ENCODE results near the gene CCNDBP1. TPM values are rescaled to one million over a fixed set of nuclear protein-coding genes. Genes with fewer than 3 reads are reported as not detected.

The CCNDBP1 gene, protein sequence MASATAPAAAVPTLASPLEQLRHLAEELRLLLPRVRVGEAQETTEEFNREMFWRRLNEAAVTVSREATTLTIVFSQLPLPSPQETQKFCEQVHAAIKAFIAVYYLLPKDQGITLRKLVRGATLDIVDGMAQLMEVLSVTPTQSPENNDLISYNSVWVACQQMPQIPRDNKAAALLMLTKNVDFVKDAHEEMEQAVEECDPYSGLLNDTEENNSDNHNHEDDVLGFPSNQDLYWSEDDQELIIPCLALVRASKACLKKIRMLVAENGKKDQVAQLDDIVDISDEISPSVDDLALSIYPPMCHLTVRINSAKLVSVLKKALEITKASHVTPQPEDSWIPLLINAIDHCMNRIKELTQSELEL
- 23.4 to 31.0 TPM (median 25.4 TPM) in 5 replicates for total RNA-seq (2022; extraction: Qiagen RNA extraction; ENCODE audit: low read depth)

DNA sequence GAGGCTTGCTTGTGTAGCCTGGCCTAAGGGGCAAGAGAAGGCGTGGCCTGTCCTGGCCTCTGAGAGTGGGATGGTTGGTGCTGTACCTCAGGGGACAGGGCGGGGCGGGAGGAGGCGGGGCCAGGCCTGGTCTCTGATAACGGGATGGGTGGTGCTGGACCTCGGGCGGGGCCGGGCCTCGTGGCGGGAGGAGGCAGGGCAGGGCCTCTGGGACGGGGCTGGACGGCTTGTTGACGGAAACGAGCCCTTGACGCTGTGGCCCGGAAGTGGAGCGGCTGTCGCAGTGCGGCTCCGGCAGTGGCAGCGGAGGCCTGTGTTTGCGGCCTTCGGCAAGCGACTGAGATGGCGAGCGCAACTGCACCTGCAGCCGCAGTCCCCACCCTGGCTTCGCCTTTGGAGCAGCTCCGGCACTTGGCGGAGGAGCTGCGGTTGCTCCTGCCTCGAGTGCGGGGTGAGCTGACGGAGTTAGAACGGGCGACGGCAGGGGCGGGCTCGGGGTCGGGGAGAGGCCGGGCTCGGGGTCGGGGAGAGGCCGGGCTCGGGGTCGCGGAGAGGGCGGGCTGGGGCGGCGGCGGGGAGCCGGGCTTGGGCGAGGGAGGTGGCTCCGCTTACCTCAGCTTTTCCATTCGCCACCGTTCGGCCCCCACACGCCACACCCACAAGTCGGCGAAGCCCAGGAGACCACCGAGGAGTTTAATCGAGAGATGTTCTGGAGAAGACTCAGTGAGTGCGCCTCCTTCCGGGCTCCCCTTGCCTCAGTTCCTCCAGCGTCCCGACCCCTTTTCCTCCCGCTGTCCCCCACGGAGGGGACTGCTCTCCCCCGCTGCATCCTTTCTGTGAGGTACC is at the start of gene CCNDBP1:
Gene CCNDBP1, plus strand, starts transcription at position 247 of the 846 bp plus-strand sequence. Its CDS starts 96 bp downstream, at position 343.

DNA sequence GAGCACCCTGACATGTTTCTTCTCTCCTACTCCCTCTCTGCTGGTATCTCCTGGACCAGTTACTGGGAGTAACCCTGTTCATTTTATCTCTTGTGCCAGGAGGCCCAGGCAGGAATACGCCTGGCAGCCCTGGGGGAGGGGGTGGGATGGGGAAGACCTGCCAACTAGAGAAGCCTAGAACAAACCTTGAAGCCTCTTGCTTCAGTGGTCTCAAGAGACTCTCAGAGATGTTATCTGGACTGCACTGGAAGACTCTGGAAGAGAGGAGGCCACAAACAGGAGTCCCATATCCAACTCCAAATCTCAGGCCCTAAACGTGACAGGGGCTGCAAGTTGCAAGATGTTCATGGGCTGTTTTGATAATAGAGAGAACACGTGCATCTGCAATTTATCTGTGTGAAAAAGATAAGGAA is 35.8 kb downstream of the CCNDBP1 start, which contains the start of gene EPB42:
Gene EPB42, minus strand, starts transcription at position 28 of the 413 bp plus-strand sequence. CDS start 193 bp downstream, outside the sequence.

Other genes with a start within 250 kb of the CCNDBP1 start
- 4.3 to 5.5 TPM (median 4.4 TPM) in 5 replicates for gene UBR1, start 79.4 kb upstream of the CCNDBP1 start, total RNA-seq (2022; extraction: Qiagen RNA extraction; ENCODE audit: low read depth)
- 5.8 to 9.7 TPM (median 8.0 TPM) in 5 replicates for gene TMEM62, start 51.8 kb upstream of the CCNDBP1 start, total RNA-seq (2022; extraction: Qiagen RNA extraction; ENCODE audit: low read depth)
- not detected in 5 replicates for gene EPB42, start 35.6 kb downstream of the CCNDBP1 start, total RNA-seq (2022; extraction: Qiagen RNA extraction; ENCODE audit: low read depth)
- not detected in 5 replicates for gene TGM5, start 81.5 kb downstream of the CCNDBP1 start, total RNA-seq (2022; extraction: Qiagen RNA extraction; ENCODE audit: low read depth)
- not detected in 5 replicates for gene TGM7, start 116.9 kb downstream of the CCNDBP1 start, total RNA-seq (2022; extraction: Qiagen RNA extraction; ENCODE audit: low read depth)
- gene LCMT2, start 145.2 kb downstream of the CCNDBP1 start, total RNA-seq (2022; extraction: Qiagen RNA extraction; ENCODE audit: low read depth) = 5.7 to 8.2 TPM (median 7.4 TPM) in 5 replicates
- 7.1 to 12.5 TPM (median 9.3 TPM) in 5 replicates for gene ZSCAN29, start 185.6 kb downstream of the CCNDBP1 start, total RNA-seq (2022; extraction: Qiagen RNA extraction; ENCODE audit: low read depth)
- gene TUBGCP4, start 185.7 kb downstream of the CCNDBP1 start, total RNA-seq (2022; extraction: Qiagen RNA extraction; ENCODE audit: low read depth) = 4.1 to 8.3 TPM (median 6.6 TPM) in 5 replicates

Data from A549 treated with ZK216348 at 1 μM for 4 hours (cell line).